NCI-H1048 (cell line): ENCODE results near the gene GRB2.
"Not testable (repeated sequence)": the region's sequence is repeated elsewhere in the genome, so short reads cannot be mapped to it uniquely, and the experiment has no call there.

ENCODE experiments used
- DNase-seq: peaks from one replicate; lab custom pipeline; 2025; lab: John Stamatoyannopoulos, UW

Gene GRB2

GRCh38 chr17:75350029-75350428 is 55.4 kb downstream of the GRB2 start:
- DNase-seq: no peak

- DNase-seq: no peak
These were observed 55.9 kb downstream of the GRB2 start for GRCh38 chr17:75349589-75349988.

GRCh38 chr17:75348386-75349012 is 57.0 kb downstream of the GRB2 start:
- DNase-seq: no peak

GRCh38 chr17:75346906-75347305 is 58.6 kb downstream of the GRB2 start:
- no peak for DNase-seq

- DNase-seq: not testable (repeated sequence)
These were observed 59.1 kb downstream of the GRB2 start for GRCh38 chr17:75346368-75346767.

- DNase-seq: no peak
These were observed 59.8 kb downstream of the GRB2 start for GRCh38 chr17:75345514-75346167.

GRCh38 chr17:75344666-75345065 is 60.8 kb downstream of the GRB2 start:
- DNase-seq: no peak

GRCh38 chr17:75342996-75343395 is 62.5 kb downstream of the GRB2 start:
- no peak for DNase-seq

- no peak for DNase-seq
These were observed 63.5 kb downstream of the GRB2 start for GRCh38 chr17:75341784-75342486.

GRCh38 chr17:75340631-75341030 is 64.8 kb downstream of the GRB2 start:
- DNase-seq: no peak

- no peak for DNase-seq
These were observed 65.5 kb downstream of the GRB2 start for GRCh38 chr17:75339971-75340370.

- no peak for DNase-seq
These were observed 67.1 kb downstream of the GRB2 start for GRCh38 chr17:75338335-75338734.

GRCh38 chr17:75335315-75335714 is 70.2 kb downstream of the GRB2 start:
- no peak for DNase-seq

- DNase-seq: no peak
These were observed 70.8 kb downstream of the GRB2 start for GRCh38 chr17:75334723-75335122.

- DNase-seq: no peak
These were observed 73.8 kb downstream of the GRB2 start for GRCh38 chr17:75331671-75332070.

GRCh38 chr17:75327757-75328156 is 77.7 kb downstream of the GRB2 start:
- DNase-seq: no peak

GRCh38 chr17:75326226-75326848 is 79.1 kb downstream of the GRB2 start:
- DNase-seq: no peak

- no peak for DNase-seq
These were observed 79.7 kb downstream of the GRB2 start for GRCh38 chr17:75325827-75326225.

- DNase-seq: no peak
These were observed 80.1 kb downstream of the GRB2 start for GRCh38 chr17:75325348-75325747.

- no peak for DNase-seq
These were observed 84.0 kb downstream of the GRB2 start for GRCh38 chr17:75321506-75321905.

GRCh38 chr17:75319904-75320691 is 85.4 kb downstream of the GRB2 start:
- no peak for DNase-seq

- no peak for DNase-seq
These were observed 86.8 kb downstream of the GRB2 start for GRCh38 chr17:75318615-75319222.
